ENCODE data around the gene NDUFC2. TPM values are rescaled to one million over a fixed set of nuclear protein-coding genes. Genes with fewer than 3 reads are reported as not detected.
A peak's percentile ranks its signal among the peaks of the same experiment; 100 is the strongest.
"Not testable (repeated sequence)": the region's sequence is repeated elsewhere in the genome, so short reads cannot be mapped to it uniquely, and the experiment has no call there.

NDUFC2 gene
- total and polyA plus RNA-seq, 2 experiments from 2014 or later, result 86.6 to 462 TPM

- no peak overlapping the region for H3K4me2 ChIP-seq (ENCODE audit: unreplicated experiment)
- no peaks in the 10 kb centered on the region for H3K9me2 ChIP-seq (ENCODE audit: insufficient read depth)
- no peaks in the 10 kb centered on the region for H3K36me3 ChIP-seq (ENCODE audit: low read depth)
- H3K27me3 ChIP-seq (replicated peaks; ENCODE audit: insufficient read depth), result no peaks in the 10 kb centered on the region
- in situ Hi-C loops (cut with MboI), result no loop called here
- H4K20me1 ChIP-seq (ENCODE audit: insufficient read depth), result no peaks in the 10 kb centered on the region
- no peak overlapping the region for H3K27ac ChIP-seq
- H3K4me3 ChIP-seq, result no peak overlapping the region
- 91 to 93% methylated on average over 11 of the region's 11 CpGs for WGBS, 2 experiments (ENCODE audit: low coverage in 1 of 2, low lambda C conversion rate in 2 of 2, missing lambda C conversion rate in 2 of 2)
- H3K9me3 ChIP-seq (ENCODE audit: low read depth), result no peaks in the 10 kb centered on the region
- H3F3A ChIP-seq (ENCODE audit: insufficient read depth), result no peaks in the 10 kb centered on the region
- TF ChIP-seq EZH2phosphoT487 (IDR thresholded peaks at IDR 0.05; ENCODE audit: insufficient read depth, low read depth) (no peak), EZH2 (IDR thresholded peaks at IDR 0.05; ENCODE audit: insufficient read depth, poor library complexity, severe bottlenecking) (no peak)
- peak overlapping the region; percentile 97 for H2AFZ ChIP-seq
- H3K9ac ChIP-seq, result no peak overlapping the region
- peaks cover 14% of the 10 kb centered on the region for H3K4me1 ChIP-seq (ENCODE audit: insufficient read depth)
- peak; percentile 32 for DNase-seq
- peaks cover 41% of the 10 kb centered on the region for H3K79me2 ChIP-seq (ENCODE audit: insufficient read depth)
Measured at GRCh38 chr11:78080818-78081495, 1.3 kb upstream of the NDUFC2 start.

- Histone ChIP-seq H3F3A (ENCODE audit: insufficient read depth) (no peaks in the 10 kb centered on the region), H3K9me2 (ENCODE audit: insufficient read depth) (no peaks in the 10 kb centered on the region), H4K20me1 (ENCODE audit: insufficient read depth) (no peaks in the 10 kb centered on the region), H3K4me3 (peak overlapping the region; percentile 92), H3K4me1 (ENCODE audit: insufficient read depth) (peaks cover 14% of the 10 kb centered on the region), H3K79me2 (ENCODE audit: insufficient read depth) (peaks cover 48% of the 10 kb centered on the region), H3K9ac (peak overlapping the region; percentile 94), H3K36me3 (ENCODE audit: low read depth) (no peaks in the 10 kb centered on the region), H2AFZ (peak overlapping the region; percentile 97), H3K4me2 (ENCODE audit: unreplicated experiment) (peak overlapping the region; percentile 84), H3K9me3 (ENCODE audit: low read depth) (no peaks in the 10 kb centered on the region), H3K27me3 (replicated peaks; ENCODE audit: insufficient read depth) (no peaks in the 10 kb centered on the region), H3K27ac (peak overlapping the region; percentile 71)
- no peak for TF ChIP-seq EZH2 (IDR thresholded peaks at IDR 0.05; ENCODE audit: insufficient read depth, poor library complexity, severe bottlenecking)
- no peak for TF ChIP-seq EZH2phosphoT487 (IDR thresholded peaks at IDR 0.05; ENCODE audit: insufficient read depth, low read depth)
- 48 to 49% methylated on average over 23 of the region's 23 CpGs for WGBS, 2 experiments (ENCODE audit: low coverage in 1 of 2, low lambda C conversion rate in 2 of 2, missing lambda C conversion rate in 2 of 2)
- in situ Hi-C loops (cut with MboI), result no loop called here
- DNase-seq, result no peak
Measured at GRCh38 chr11:78080084-78080817, 589 bp upstream of the NDUFC2 start.

GRCh38 chr11:78078218-78079167 is 1.2 kb downstream of the NDUFC2 start:
- Histone ChIP-seq H3K4me2 (ENCODE audit: unreplicated experiment) (peak overlapping the region; percentile 84), H3F3A (ENCODE audit: insufficient read depth) (no peaks in the 10 kb centered on the region), H3K36me3 (ENCODE audit: low read depth) (no peaks in the 10 kb centered on the region), H3K9ac (peak overlapping the region; percentile 94), H3K27ac (peak overlapping the region; percentile 71; the same call in 1 of the 2 replicates), H3K9me3 (ENCODE audit: low read depth) (no peaks in the 10 kb centered on the region), H3K4me3 (peak overlapping the region; percentile 92), H3K79me2 (ENCODE audit: insufficient read depth) (peaks cover 65% of the 10 kb centered on the region), H4K20me1 (ENCODE audit: insufficient read depth) (no peaks in the 10 kb centered on the region), H3K27me3 (replicated peaks; ENCODE audit: insufficient read depth) (no peaks in the 10 kb centered on the region), H3K9me2 (ENCODE audit: insufficient read depth) (no peaks in the 10 kb centered on the region), H3K4me1 (ENCODE audit: insufficient read depth) (peaks cover 14% of the 10 kb centered on the region), H2AFZ (peak overlapping the region; percentile 97)
- DNase-seq, result peak; percentile 35
- in situ Hi-C loops (cut with MboI), result no loop called here
- no peak for TF ChIP-seq EZH2 (IDR thresholded peaks at IDR 0.05; ENCODE audit: insufficient read depth, poor library complexity, severe bottlenecking)
- TF ChIP-seq EZH2phosphoT487 (IDR thresholded peaks at IDR 0.05; ENCODE audit: insufficient read depth, low read depth), result no peak
- WGBS, 2 experiments (ENCODE audit: low coverage in 1 of 2, low lambda C conversion rate in 2 of 2, missing lambda C conversion rate in 2 of 2), result 52 to 54% methylated on average over 21 of the region's 21 CpGs

GRCh38 chr11:78077592-78077991 is 2.1 kb downstream of the NDUFC2 start:
- H3K27ac ChIP-seq; H3K27me3 ChIP-seq (replicated peaks; ENCODE audit: insufficient read depth); H3K36me3 ChIP-seq (ENCODE audit: low read depth); H3K9me2 ChIP-seq (ENCODE audit: insufficient read depth); DNase-seq; H2AFZ ChIP-seq; H3K9me3 ChIP-seq (ENCODE audit: low read depth); H3F3A ChIP-seq (ENCODE audit: insufficient read depth); in situ Hi-C loops (cut with MboI); H4K20me1 ChIP-seq (ENCODE audit: insufficient read depth): not testable (repeated sequence)
- peak overlapping the region; percentile 84 for H3K4me2 ChIP-seq (ENCODE audit: unreplicated experiment)
- H3K4me3 ChIP-seq, result peak overlapping the region; percentile 92
- WGBS, 2 experiments (ENCODE audit: low coverage in 1 of 2, low lambda C conversion rate in 2 of 2, missing lambda C conversion rate in 2 of 2), result 69 to 77% methylated on average over 4 of the region's 4 CpGs
- H3K79me2 ChIP-seq (ENCODE audit: insufficient read depth), result peaks cover 74% of the 10 kb centered on the region
- peaks cover 14% of the 10 kb centered on the region for H3K4me1 ChIP-seq (ENCODE audit: insufficient read depth)
- 0 out of 2 replicates have a peak overlapping the region, but pooled peaks have one; percentile 94 for H3K9ac ChIP-seq

Data from GM23248 (cell line).